HG02588 (cell line): ENCODE results near the gene OCLN.
A peak's percentile ranks its signal among the peaks of the same experiment; 100 is the strongest.
"Not testable (repeated sequence)": the region's sequence is repeated elsewhere in the genome, so short reads cannot be mapped to it uniquely, and the experiment has no call there.

Experiments
- ATAC-seq: cut with Tn5 transposase; IDR thresholded peaks from one replicate; pipeline ENCODE4 v1.9.1; 2021; ENCODE audit warnings: mild to moderate bottlenecking, moderate library complexity; ENCODE audit not compliant: unreplicated experiment

The OCLN gene

GRCh38 chr5:69527128-69527770 is 34.7 kb downstream of the OCLN start:
- ATAC-seq = no peak

DNA sequence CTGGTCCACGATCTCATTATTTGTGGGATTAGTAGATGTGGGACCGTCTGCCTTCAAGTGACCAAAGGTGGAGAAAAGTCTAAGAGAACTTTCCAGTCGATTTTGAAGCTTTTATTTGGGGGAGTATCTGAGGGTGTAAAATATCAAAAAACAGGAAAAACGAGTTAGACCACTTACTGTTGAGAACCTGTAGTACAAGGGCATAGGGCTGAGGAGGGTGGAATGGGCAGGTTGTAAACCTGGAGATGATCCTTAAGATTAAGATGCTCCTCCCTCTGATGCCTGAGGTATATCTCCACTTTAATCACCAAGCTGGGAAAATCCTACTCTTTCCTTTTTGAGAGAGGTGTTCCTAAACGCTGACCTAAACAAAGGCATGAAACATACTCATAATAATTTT is 35.4 kb downstream of the OCLN start:
- no peak for ATAC-seq

DNA sequence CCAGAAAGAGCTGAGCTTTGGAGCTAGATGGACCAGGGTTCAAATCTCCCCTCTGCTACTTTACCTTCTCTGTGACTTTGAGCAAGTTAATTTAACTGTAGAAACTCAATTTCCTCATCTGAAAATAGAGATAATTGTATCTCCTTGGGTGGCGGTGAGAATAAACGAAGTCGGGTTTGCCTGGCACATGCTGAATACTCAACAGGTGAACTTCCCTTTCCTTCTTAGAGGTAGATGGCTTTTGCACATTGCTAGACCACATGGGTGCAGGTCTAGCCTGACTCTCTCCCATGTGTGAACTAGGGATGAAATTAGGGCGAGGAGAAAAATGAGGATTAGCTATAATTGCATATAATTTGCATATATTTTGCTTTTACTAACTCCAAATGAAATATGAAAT is 36.0 kb downstream of the OCLN start:
- no peak for ATAC-seq

GRCh38 chr5:69530561-69531405 is 38.2 kb downstream of the OCLN start:
- no peak for ATAC-seq

GRCh38 chr5:69531406-69531801 is 38.8 kb downstream of the OCLN start:
- no peak for ATAC-seq

DNA sequence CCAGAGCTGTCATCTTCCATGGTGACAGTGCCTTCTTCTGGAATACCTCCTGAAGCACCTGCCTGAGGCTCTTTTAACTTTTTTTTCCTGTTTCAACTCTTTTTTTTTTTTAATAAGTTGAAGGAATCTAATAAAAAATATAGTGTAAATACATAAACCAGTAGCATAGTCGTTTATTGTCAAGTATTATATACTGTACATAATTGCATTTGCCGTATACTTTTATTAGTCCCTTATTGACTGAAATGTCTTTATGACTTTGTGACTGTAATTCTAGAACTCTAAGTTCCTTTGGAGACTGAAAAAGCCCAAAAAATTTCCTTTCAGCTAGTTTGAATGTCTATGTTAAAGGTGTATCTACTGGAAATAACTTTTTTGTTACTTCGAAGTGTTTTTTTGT is 45.3 kb downstream of the OCLN start:
- ATAC-seq = not testable (repeated sequence)

GRCh38 chr5:69538735-69539134 is 46.1 kb downstream of the OCLN start:
- ATAC-seq = not testable (repeated sequence)

GRCh38 chr5:69541347-69541746 is 48.8 kb downstream of the OCLN start:
- not testable (repeated sequence) for ATAC-seq

GRCh38 chr5:69542838-69543618 is 50.4 kb downstream of the OCLN start:
- not testable (repeated sequence) for ATAC-seq

DNA sequence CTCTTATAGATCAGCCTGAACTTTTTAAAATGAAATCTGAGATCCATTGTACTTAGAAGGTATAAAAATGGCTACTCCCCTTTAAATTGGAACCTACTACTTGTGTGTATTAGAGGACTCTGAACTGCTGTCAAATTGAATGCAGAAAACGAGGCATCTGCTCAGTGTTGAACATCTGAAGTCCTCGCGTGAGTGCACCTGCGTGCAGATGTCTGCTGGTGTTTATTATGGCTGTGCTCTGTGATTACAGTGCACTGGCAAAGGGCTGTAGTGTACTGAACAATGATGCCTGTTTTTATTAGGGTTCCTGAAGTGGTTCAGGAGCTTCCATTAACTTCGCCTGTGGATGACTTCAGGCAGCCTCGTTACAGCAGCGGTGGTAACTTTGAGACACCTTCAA is 52.0 kb downstream of the OCLN start:
- ATAC-seq = not testable (repeated sequence)

DNA sequence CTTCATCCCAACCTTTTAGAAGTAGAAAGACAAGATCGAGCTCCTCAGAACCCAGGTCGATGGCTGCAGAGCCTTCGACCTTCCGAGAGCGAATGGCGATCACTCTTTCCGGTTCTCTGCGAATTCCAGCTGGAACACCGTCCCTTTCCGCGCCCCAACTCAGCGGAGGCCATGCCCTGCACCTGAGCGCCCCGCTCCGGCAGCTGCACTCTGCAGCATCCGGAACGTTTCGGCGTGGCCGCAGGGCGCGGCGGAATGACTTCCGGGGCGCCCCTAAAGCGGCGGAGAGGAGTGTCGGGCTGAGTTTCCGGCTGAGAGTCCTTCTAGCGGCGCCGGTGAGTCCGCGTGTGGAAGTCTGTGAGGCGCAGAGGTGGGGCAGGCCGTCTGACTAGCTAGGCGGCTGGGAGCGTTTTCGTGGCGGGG is 67.3 kb downstream of the OCLN start, which contains the start of gene GTF2H2C:
Gene GTF2H2C, plus strand, starts transcription at position 284 of the 423 bp plus-strand sequence. CDS start 4,942 bp downstream, outside the sequence.
- peak; percentile 98 for ATAC-seq

DNA sequence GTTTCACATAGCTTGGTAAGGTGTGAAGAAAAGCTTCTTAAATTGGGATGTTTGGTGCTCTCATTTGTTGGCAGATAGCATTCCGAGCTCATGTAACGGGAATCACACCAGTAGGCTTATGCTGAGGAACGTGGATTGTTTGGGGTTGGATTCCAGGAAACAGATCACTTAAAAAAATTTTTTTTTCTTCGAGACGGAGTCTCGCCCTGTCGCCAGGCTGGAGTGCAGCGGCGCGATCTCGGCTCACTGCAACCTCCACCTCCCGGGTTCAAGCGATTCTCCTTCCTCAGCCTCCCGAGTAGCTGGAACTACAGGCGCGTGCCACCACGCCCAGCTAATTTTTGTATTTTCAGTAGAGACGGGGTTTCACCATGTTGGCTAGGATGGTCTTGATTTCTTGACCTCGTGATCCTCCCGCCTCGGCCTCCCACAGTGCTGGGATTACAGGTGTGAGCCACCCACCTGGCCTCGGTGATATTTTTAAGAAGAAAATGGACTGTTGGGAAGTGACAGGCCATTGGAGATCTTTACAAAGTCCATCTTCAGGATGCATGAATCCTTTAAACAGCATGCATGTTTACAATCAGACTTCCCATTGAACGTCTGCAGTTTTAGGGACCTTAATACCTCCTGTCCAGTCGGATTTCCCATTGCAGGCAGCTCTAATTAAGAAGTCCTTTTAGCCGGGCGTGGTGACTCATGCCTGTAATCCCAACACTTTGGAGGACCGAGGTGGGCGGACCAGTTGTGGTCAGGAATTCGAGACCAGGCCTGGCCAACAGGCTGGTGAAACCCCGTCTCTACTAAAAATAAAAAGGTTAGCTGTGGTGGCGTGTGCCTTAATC is 68.2 kb downstream of the OCLN start:
- not testable (repeated sequence) for ATAC-seq

DNA sequence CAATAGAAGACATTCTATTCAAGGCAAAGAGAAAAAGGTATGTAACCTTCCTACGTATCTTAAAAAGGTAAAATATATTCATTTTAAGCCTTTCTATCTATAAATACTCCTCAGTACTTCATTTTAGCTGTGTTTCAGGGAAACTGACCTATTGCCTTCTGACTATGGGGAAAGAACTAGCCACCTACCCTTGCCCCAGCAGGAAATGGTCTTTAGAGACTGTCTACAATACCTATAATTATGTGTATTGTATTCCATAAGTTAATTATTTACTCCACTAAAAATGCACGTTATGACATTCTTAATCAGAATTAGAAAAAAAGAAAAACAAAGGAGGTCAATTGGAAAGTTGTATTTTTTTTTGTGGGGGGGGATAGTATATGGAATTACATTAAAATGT is 73.6 kb downstream of the OCLN start:
- ATAC-seq = not testable (repeated sequence)

- ATAC-seq = not testable (repeated sequence)
Observed at GRCh38 chr5:69568072-69568471, 75.5 kb downstream of the OCLN start.

GRCh38 chr5:69583356-69583755 is 90.8 kb downstream of the OCLN start:
- not testable (repeated sequence) for ATAC-seq

- ATAC-seq = not testable (repeated sequence)
Observed at GRCh38 chr5:69596114-69596840, 103.7 kb downstream of the OCLN start.

GRCh38 chr5:69601947-69602346 is 109.4 kb downstream of the OCLN start:
- ATAC-seq = not testable (repeated sequence)

- ATAC-seq = not testable (repeated sequence)
Observed at GRCh38 chr5:69606839-69607238, 114.2 kb downstream of the OCLN start.
